HL-60 (cell line): ENCODE results near the gene SHH.

ENCODE experiments used
- DNase-seq, 2 experiments: peaks; one replicate each; pipeline ENCODE4 v3.0.0-alpha.2; 2010 to 2020; ENCODE audit warnings: low read depth in 1 of 2, low spot score in 1 of 2
- H3K27ac ChIP-seq: fragments of 250-450 bp; sonication (Bioruptor Pico); replicated peaks from 2 replicates; pipeline ENCODE4 v1.5.1; 2020; ENCODE audit warnings: mild to moderate bottlenecking, moderate library complexity
- H3K27me3 ChIP-seq: fragments of 250-450 bp; sonication (Bioruptor Pico); 2 replicates; pipeline ENCODE4 v1.5.1; 2021; ENCODE audit warnings: mild to moderate bottlenecking, moderate library complexity; ENCODE audit not compliant: insufficient read depth, poor library complexity, severe bottlenecking
- H3K4me3 ChIP-seq: replicated peaks from 2 replicates; pipeline ENCODE4 v1.5.1; 2011; ENCODE audit warnings: mild to moderate bottlenecking, control low read depth, low read length; ENCODE audit not compliant: insufficient read depth
- GABPA ChIP-seq: IDR thresholded peaks from 2 replicates; pipeline ENCODE4 v1.6.1; 2012; ENCODE audit warnings: low read depth
- POLR2AphosphoS5 ChIP-seq: IDR thresholded peaks from 2 replicates; pipeline ENCODE4 v1.6.1; 2012; ENCODE audit warnings: low read depth
- SPI1 ChIP-seq: IDR thresholded peaks from 2 replicates; pipeline ENCODE4 v1.6.1; 2012; ENCODE audit warnings: low read depth, mild to moderate bottlenecking, borderline replicate concordance
- TF ChIP-seq, protein P1 (sequence below): IDR thresholded peaks from 2 replicates; pipeline ENCODE4 v1.6.1; 2012; ENCODE audit warnings: low read depth; ENCODE audit not compliant: insufficient replicate concordance
- TF ChIP-seq, protein P2 (sequence below): IDR thresholded peaks from one replicate; pipeline ENCODE4 v1.5.1; 2011; ENCODE audit warnings: low read length, control low read depth, inconsistent platforms; ENCODE audit not compliant: insufficient read depth

Gene SHH

DNA sequence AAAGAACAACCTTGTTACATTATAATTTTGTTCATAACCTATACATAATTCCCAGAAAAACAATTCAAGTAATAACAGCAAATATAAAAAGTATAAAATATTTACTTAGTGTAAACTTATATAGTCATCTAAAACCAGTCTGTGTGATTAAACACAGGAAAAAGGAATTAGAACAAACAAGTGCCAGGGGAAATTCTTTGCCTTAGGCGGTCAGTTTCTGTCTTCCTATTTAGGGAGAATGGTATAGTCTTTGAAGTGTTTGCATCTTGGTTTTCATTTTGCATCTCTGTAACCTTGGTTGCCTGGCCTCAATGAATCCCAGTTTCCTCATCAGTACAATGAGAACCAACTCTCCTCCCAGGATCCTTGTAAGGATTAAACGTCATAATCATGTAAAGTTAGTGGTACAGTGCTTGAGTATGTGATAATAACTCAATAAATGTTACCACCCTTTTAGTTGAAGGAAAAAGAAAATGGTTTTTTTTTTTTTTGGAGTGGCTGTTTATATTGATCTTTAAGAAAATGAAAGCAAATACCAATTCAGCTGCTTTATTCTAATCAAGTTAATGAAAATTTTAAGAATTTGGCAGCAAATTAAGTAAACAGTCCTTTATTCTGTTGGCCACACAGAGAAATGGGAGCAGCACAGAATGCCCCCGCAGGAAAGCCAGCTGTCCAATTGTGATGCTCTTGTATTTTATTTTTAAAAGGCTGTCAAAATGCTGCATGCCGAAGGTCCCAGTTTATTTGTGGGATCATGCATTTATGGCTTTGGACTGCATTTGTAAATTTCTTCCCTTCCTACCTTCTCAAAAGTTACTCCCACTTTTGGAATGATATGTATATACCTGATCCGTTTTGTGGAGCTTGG is 61.8 kb downstream of the SHH start:
- H3K27ac ChIP-seq, result no peak overlapping the region
- DNase-seq, result no peak
- TF ChIP-seq SPI1 (no peak), GABPA (no peak), POLR2AphosphoS5 (no peak)
- TF ChIP-seq, protein P1, sequence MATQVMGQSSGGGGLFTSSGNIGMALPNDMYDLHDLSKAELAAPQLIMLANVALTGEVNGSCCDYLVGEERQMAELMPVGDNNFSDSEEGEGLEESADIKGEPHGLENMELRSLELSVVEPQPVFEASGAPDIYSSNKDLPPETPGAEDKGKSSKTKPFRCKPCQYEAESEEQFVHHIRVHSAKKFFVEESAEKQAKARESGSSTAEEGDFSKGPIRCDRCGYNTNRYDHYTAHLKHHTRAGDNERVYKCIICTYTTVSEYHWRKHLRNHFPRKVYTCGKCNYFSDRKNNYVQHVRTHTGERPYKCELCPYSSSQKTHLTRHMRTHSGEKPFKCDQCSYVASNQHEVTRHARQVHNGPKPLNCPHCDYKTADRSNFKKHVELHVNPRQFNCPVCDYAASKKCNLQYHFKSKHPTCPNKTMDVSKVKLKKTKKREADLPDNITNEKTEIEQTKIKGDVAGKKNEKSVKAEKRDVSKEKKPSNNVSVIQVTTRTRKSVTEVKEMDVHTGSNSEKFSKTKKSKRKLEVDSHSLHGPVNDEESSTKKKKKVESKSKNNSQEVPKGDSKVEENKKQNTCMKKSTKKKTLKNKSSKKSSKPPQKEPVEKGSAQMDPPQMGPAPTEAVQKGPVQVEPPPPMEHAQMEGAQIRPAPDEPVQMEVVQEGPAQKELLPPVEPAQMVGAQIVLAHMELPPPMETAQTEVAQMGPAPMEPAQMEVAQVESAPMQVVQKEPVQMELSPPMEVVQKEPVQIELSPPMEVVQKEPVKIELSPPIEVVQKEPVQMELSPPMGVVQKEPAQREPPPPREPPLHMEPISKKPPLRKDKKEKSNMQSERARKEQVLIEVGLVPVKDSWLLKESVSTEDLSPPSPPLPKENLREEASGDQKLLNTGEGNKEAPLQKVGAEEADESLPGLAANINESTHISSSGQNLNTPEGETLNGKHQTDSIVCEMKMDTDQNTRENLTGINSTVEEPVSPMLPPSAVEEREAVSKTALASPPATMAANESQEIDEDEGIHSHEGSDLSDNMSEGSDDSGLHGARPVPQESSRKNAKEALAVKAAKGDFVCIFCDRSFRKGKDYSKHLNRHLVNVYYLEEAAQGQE, result no peak
- TF ChIP-seq, protein P2, sequence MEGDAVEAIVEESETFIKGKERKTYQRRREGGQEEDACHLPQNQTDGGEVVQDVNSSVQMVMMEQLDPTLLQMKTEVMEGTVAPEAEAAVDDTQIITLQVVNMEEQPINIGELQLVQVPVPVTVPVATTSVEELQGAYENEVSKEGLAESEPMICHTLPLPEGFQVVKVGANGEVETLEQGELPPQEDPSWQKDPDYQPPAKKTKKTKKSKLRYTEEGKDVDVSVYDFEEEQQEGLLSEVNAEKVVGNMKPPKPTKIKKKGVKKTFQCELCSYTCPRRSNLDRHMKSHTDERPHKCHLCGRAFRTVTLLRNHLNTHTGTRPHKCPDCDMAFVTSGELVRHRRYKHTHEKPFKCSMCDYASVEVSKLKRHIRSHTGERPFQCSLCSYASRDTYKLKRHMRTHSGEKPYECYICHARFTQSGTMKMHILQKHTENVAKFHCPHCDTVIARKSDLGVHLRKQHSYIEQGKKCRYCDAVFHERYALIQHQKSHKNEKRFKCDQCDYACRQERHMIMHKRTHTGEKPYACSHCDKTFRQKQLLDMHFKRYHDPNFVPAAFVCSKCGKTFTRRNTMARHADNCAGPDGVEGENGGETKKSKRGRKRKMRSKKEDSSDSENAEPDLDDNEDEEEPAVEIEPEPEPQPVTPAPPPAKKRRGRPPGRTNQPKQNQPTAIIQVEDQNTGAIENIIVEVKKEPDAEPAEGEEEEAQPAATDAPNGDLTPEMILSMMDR, result no peak

More for the DNA sequence above, 61.8 kb downstream of the SHH start:
- H3K4me3 ChIP-seq, result no peak overlapping the region
- no peaks in the 10 kb centered on the region for H3K27me3 ChIP-seq
